HCT116 (cell line): Measurements from ENCODE around the gene TBCCD1. TPM values are rescaled to one million over a fixed set of nuclear protein-coding genes. Genes with fewer than 3 reads are reported as not detected.

ENCODE experiments used
- ATAC-seq: fragments of 200-7000 bp; cut with Tn5 transposase; 2 replicates; pipeline ENCODE4 v1.9.1; 2020; ENCODE audit warnings: mild to moderate bottlenecking, moderate library complexity
- BruUV-seq: library from RNA; stranded (reverse); fragments of 400-500 nt; replicated peaks from 2 replicates; lab custom pipeline; 2021; lab: Mats Ljungman, UMichigan
- CTCF ChIA-PET: fragments of 300-600 bp; sonication (Branson Sonifier 250); formaldehyde crosslinking; loops from one replicate; lab custom pipeline; 2021; ENCODE audit warnings: antibody characterized with exemption; lab: Charles Lee
- POLR2A ChIA-PET: fragments of 300-600, 350-600 bp; sonication (Branson Sonifier 250); formaldehyde crosslinking; loops from one replicate; lab custom pipeline; 2021; ENCODE audit warnings: antibody characterized with exemption; lab: Charles Lee
- RAD21 ChIA-PET, 2 experiments: fragments of 300-600 bp; sonication (Branson Sonifier 250); formaldehyde crosslinking; loops; one replicate each; lab custom pipeline; 2023; ENCODE audit warnings: low total read pairs in 2 of 2; ENCODE audit not compliant: uncharacterized antibody in 2 of 2, unreplicated experiment in 2 of 2, low non-redundant PET in 1 of 2; lab: Charles Lee
- DNase-seq: peaks from one replicate; pipeline ENCODE4 v3.0.0-alpha.2; 2010; ENCODE audit warnings: low read depth, low spot score
- H2AFZ ChIP-seq: fragments of 200-600 bp; shearing (Covaris generic), sonication (generic); 2 replicates; pipeline ENCODE4 v1.6.1; 2017; ENCODE audit warnings: low read depth, mixed run types, mixed read lengths, antibody characterized with exemption, low read length; ENCODE audit not compliant: poor library complexity, severe bottlenecking
- H3K27ac ChIP-seq: 2 replicates; pipeline ENCODE4 v1.5.1; 2012; ENCODE audit warnings: low read depth, low read length
- H3K27me3 ChIP-seq: fragments of 200-600 bp; sonication (generic); 2 replicates; pipeline ENCODE4 v1.6.1; 2016; ENCODE audit warnings: mixed run types, low read length, mixed read lengths; ENCODE audit not compliant: insufficient read depth
- H3K36me3 ChIP-seq, 2 experiments: fragments of 200-500 bp in 1 of 2; fragments of 200-600 bp in 1 of 2; sonication (Bioruptor generic) in 1 of 2; sonication (generic) in 1 of 2; 2 replicates each; pipeline versions ENCODE4 v1.5.1 to v1.6.1; 2014 to 2016; ENCODE audit warnings: low read length in 2 of 2, inconsistent platforms in 1 of 2, mixed read lengths in 1 of 2, mixed run types in 1 of 2; ENCODE audit not compliant: insufficient read depth in 2 of 2, control insufficient read depth in 1 of 2
- H3K4me1 ChIP-seq, 2 experiments: fragments of 200-600 bp in 1 of 2; sonication (generic) in 1 of 2; 2 replicates each; pipeline versions ENCODE4 v1.5.1 to v1.6.1; 2012 to 2017; ENCODE audit warnings: low read length in 2 of 2, inconsistent platforms in 1 of 2, mild to moderate bottlenecking in 1 of 2, mixed read lengths in 1 of 2, mixed run types in 1 of 2, moderate library complexity in 1 of 2; ENCODE audit not compliant: insufficient read depth in 2 of 2, control insufficient read depth in 1 of 2
- H3K4me2 ChIP-seq: fragments of 200-600 bp; sonication (generic); 2 replicates; pipeline ENCODE4 v1.6.1; 2017; ENCODE audit warnings: mixed run types, low read length, mixed read lengths
- H3K4me3 ChIP-seq, 2 experiments: fragments of 200-600 bp in 1 of 2; sonication (generic) in 1 of 2; replicated peaks in 1 of 2; 2 replicates each; pipeline ENCODE4 v1.5.1; 2011 to 2016; ENCODE audit warnings: low read length in 2 of 2, control low read depth in 1 of 2, low read depth in 1 of 2, mild to moderate bottlenecking in 1 of 2, mixed read lengths in 1 of 2, mixed run types in 1 of 2
- H3K79me2 ChIP-seq: fragments of 200-600 bp; sonication (generic); 2 replicates; pipeline ENCODE4 v1.6.1; 2017; ENCODE audit warnings: mild to moderate bottlenecking, mixed run types, low read length, moderate library complexity, mixed read lengths; ENCODE audit not compliant: insufficient read depth
- H3K9ac ChIP-seq: fragments of 200-600 bp; sonication (generic); 2 replicates; pipeline ENCODE4 v1.6.1; 2016; ENCODE audit warnings: low read length, mixed read lengths
- H3K9me2 ChIP-seq: fragments of 200-600 bp; sonication (generic), shearing (Covaris generic); 2 replicates; pipeline ENCODE4 v1.6.1; 2017; ENCODE audit warnings: mixed run types, mild to moderate bottlenecking, moderate library complexity; ENCODE audit not compliant: insufficient read depth
- H3K9me3 ChIP-seq, 2 experiments: fragments of 200-500 bp in 1 of 2; fragments of 200-600 bp in 1 of 2; sonication (Bioruptor generic) in 1 of 2; sonication (generic) in 1 of 2; 2 replicates each; pipeline ENCODE4 v1.6.1; 2014 to 2017; ENCODE audit warnings: low read length in 2 of 2, mixed read lengths in 2 of 2, inconsistent platforms in 1 of 2, low read depth in 1 of 2, mild to moderate bottlenecking in 1 of 2, mixed run types in 1 of 2, moderate library complexity in 1 of 2; ENCODE audit not compliant: control insufficient read depth in 1 of 2, insufficient read depth in 1 of 2
- H4K20me1 ChIP-seq: fragments of 200-600 bp; sonication (generic), shearing (Covaris generic); 2 replicates; pipeline ENCODE4 v1.6.1; 2017; ENCODE audit warnings: mixed run types, mild to moderate bottlenecking, moderate library complexity; ENCODE audit not compliant: insufficient read depth
- EZH2phosphoT487 ChIP-seq: fragments of 200-600 bp; IDR thresholded peaks from 2 replicates; pipeline ENCODE4 v1.6.1; 2018; ENCODE audit warnings: antibody characterized with exemption, borderline replicate concordance
- JUND ChIP-seq: IDR thresholded peaks from 2 replicates; pipeline ENCODE4 v1.6.1; 2012
- MAX ChIP-seq: IDR thresholded peaks from 2 replicates; pipeline ENCODE4 v1.6.1; 2012
- POLR2AphosphoS5 ChIP-seq: IDR thresholded peaks from 2 replicates; pipeline ENCODE4 v1.6.1; 2011; ENCODE audit warnings: mild to moderate bottlenecking, low read depth, low read length, moderate library complexity
- RAD21 ChIP-seq: IDR thresholded peaks from 2 replicates; pipeline ENCODE4 v1.6.1; 2012; ENCODE audit warnings: low read depth, mild to moderate bottlenecking
- REST ChIP-seq: IDR thresholded peaks from 2 replicates; pipeline ENCODE4 v1.6.1; 2012; ENCODE audit warnings: low read depth
- SIN3A ChIP-seq: IDR thresholded peaks from 2 replicates; pipeline ENCODE4 v1.6.1; 2012; ENCODE audit warnings: low read depth
- SP1 ChIP-seq: IDR thresholded peaks from 2 replicates; pipeline ENCODE4 v1.6.1; 2012; ENCODE audit warnings: low read depth
- SRF ChIP-seq: IDR thresholded peaks from 2 replicates; pipeline ENCODE4 v1.6.1; 2012; ENCODE audit warnings: low read depth
- TCF7L2 ChIP-seq: IDR thresholded peaks from 2 replicates; pipeline ENCODE4 v1.7.0; 2011; ENCODE audit warnings: borderline replicate concordance, inconsistent platforms; ENCODE audit not compliant: insufficient read depth, insufficient read length; ENCODE audit errors: extremely low read depth
- intact Hi-C: fragments of 100-400 bp; cut with micrococcal nuclease; formaldehyde crosslinking; loops from 2 replicates; pipeline ENCODE4 v1.10.0; 2022
- total RNA-seq: library from RNA; stranded (reverse); gene quantifications from one replicate; pipeline ENCODE4 v1.2.1, GENCODE V29; 2021; ENCODE audit not compliant: unreplicated experiment

TBCCD1 gene
- total RNA-seq, 1 experiment from 2014 or later, result 16.8 TPM

GRCh38 chr3:186564586-186564985 is 2.6 kb downstream of the TBCCD1 start:
- Histone ChIP-seq H3K36me3 (peaks cover 3 to 19% of the 10 kb centered on the region in 2 experiments; a peak in 2 of 4 replicates), H3K4me3 (no peak overlapping the region), H3K79me2 (peaks cover 69% of the 10 kb centered on the region), H3K9me3 (no peaks in the 10 kb centered on the region), H2AFZ (no peak overlapping the region), H4K20me1 (no peaks in the 10 kb centered on the region), H3K9ac (no peak overlapping the region), H3K27ac (no peak overlapping the region), H3K4me1 (peaks cover 9 to 23% of the 10 kb centered on the region in 2 experiments), H3K27me3 (no peaks in the 10 kb centered on the region), H3K9me2 (no peaks in the 10 kb centered on the region), H3K4me2 (no peak overlapping the region)
- no peak for ATAC-seq
- TF ChIP-seq TCF7L2, result no peak
- ChIA-PET RAD21 (no interaction called here), POLR2A (no interaction called here), CTCF (no interaction called here)
- no peak for DNase-seq
- intact Hi-C loops, result no loop called here
- no TSS peak for BruUV-seq

GRCh38 chr3:186552408-186553031 is 14.6 kb downstream of the TBCCD1 start:
- no peak overlapping the region for H2AFZ ChIP-seq
- H3K4me3 ChIP-seq, result no peak overlapping the region
- no peak overlapping the region for H3K9ac ChIP-seq
- no peak for DNase-seq
- no peaks in the 10 kb centered on the region for H3K27me3 ChIP-seq
- no peaks in the 10 kb centered on the region for H3K79me2 ChIP-seq
- H3K9me2 ChIP-seq, result no peaks in the 10 kb centered on the region
- CTCF ChIA-PET, result no interaction called here
- H3K4me2 ChIP-seq, result no peak overlapping the region
- H3K36me3 ChIP-seq, result peaks cover 13 to 30% of the 10 kb centered on the region in 2 experiments; a peak in 3 of 4 replicates
- no peaks in the 10 kb centered on the region for H3K4me1 ChIP-seq
- no peak for TF ChIP-seq SIN3A
- no peak for TF ChIP-seq MAX
- TF ChIP-seq SRF, result no peak
- no peak for TF ChIP-seq EZH2phosphoT487
- TF ChIP-seq REST, result no peak
- no peak for TF ChIP-seq JUND
- TF ChIP-seq SP1, result no peak
- no peak for TF ChIP-seq RAD21
- TF ChIP-seq POLR2AphosphoS5, result no peak
- RAD21 ChIA-PET, result no interaction called here
- intact Hi-C loops, result no loop called here
- POLR2A ChIA-PET, result no interaction called here
- BruUV-seq, result TSS peak; percentile 16
- no peak overlapping the region for H3K27ac ChIP-seq
- no peaks in the 10 kb centered on the region for H3K9me3 ChIP-seq
- no peaks in the 10 kb centered on the region for H4K20me1 ChIP-seq
- no peak for ATAC-seq
